GM21717 (cell line): ENCODE results near the gene FMN2.

Experiments used
- ATAC-seq: cut with Tn5 transposase; IDR thresholded peaks from one replicate; pipeline ENCODE4 v1.9.1; 2021; ENCODE audit warnings: mild to moderate bottlenecking, moderate library complexity; ENCODE audit not compliant: unreplicated experiment

The FMN2 gene

DNA sequence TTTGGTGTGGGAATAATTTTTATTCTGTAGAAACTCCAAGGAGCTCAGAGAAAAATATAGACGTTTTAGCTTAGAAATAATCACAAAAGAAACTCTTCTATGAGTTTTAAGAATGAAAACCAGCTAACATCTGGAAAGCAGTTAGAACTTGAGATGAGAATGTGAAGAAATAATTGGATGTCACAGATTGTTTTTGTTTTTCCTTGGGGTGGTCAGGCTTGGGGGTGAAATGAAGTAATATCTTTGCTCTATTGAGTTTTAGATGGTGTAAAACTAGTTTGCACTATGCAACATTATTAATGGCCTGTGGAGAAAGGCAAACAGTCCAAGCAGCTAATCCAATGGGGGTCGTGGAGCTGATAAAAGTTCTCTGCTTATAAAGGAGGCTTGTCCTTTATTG is 101.2 kb downstream of the FMN2 start:
- ATAC-seq = no peak

DNA sequence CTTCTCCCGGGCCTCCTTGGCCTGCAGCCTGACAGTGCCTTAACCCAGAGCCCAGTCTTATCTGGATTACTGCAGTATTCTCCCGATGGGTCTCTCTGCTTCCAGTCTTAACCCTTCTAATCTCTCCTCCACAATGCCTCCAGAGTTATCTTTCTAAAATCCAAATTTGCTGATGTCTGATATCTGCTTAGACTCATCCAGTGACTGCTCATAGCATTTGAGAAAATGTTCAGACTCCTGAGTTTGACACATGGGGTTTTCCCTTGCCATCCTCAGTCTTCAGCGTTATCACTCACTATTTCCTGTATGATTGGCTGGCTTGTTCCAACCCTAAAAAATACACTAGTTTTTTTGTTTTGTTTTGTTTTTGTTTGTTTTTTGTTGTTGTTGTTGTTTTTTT is 102.0 kb downstream of the FMN2 start:
- no peak for ATAC-seq

DNA sequence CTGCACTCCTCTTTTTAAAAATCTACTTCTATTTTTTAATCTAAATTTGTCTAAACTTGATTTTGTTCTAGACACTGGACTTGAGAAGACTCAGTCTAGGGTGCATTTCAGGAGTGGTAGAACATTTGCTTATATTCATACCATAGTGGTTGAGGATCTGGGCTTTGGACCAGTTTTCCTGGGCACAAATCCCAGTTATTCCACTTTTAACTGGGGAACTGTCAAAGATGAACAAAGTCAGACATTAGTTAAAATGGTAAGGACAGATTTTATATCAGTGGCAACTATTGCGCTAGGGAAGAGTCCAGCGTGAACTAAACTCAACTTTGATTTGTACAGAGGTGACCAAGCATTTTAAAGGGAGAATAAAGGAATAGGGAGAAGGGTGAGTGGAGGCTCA is 102.4 kb downstream of the FMN2 start:
- no peak for ATAC-seq

DNA sequence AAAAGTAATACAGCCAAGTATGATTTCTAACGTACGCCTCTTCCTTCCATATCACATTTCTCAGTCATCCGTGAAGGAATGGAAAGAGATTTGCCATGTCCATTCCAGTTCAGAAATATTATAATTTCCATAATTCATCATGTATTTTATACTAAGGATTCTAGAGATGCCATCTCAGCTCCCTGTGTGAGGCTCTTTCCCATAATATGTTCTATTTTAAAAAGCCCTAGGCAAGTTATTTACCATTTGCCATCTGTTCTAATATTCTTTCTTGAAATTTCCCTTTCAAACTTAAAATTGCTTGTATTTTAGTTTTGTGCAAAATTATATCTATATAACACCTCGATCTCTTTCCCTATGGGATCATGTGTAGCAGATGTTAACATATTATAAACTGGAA is 106.7 kb downstream of the FMN2 start:
- no peak for ATAC-seq

DNA sequence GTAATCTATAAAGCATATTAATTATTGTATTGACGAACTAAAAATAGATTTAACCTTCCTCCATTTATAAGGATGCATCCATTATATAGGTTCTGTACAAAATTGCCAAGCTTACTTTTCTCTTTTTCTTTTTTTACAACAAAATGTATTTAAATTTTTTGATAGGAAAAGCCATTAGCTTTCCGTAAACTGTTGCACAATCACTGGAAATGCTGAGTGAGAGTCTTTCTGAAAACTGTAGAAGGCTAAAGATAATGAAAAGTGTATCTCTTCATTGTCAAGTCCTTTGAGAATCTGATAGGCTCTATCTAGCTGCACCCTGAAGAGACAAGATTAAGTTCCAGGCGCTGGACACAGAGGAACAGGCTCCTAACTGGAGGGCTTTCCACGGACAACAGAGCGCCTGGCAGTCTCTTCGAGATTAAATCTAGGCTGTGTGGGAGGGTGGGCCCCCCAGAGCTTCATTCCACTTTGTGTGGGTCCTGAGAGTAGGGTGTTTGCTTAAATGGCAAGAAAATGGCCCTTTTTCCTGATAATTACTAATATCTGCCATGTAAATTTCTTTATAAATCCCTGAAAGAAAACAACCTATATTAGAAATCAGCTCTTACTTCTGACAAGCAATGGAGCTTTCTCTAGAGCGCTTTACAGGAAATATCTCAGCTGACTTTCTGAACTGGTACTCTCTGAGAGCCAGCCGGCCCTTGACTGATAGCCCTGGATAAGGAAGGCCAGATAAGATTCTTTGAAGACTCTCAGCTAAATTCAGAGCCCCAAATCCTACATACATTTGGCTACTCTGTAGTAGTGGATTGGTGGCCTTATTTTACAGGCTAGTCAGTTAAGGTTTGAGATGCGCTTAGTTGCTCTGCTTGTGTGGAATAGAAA is 108.3 kb downstream of the FMN2 start:
- no peak for ATAC-seq

DNA sequence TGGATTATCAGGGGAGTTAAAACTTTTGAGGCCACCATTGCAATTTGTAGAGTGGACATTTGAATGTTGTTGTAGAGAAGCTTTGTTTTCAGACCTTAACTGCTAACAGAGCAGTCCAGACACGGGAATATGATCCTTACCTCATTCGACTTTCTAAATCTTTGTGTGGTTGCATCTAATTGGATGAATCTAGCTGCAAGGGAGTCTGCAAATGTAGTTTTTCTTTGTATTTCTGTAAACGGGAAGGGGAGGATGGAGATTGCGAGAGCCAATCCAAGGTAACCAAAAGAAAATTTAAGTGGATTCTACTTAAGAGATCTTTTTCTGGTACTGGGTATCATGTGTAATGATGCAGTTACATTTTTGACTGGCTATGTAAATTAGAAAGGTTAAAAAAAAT is 110.2 kb downstream of the FMN2 start:
- ATAC-seq = no peak

DNA sequence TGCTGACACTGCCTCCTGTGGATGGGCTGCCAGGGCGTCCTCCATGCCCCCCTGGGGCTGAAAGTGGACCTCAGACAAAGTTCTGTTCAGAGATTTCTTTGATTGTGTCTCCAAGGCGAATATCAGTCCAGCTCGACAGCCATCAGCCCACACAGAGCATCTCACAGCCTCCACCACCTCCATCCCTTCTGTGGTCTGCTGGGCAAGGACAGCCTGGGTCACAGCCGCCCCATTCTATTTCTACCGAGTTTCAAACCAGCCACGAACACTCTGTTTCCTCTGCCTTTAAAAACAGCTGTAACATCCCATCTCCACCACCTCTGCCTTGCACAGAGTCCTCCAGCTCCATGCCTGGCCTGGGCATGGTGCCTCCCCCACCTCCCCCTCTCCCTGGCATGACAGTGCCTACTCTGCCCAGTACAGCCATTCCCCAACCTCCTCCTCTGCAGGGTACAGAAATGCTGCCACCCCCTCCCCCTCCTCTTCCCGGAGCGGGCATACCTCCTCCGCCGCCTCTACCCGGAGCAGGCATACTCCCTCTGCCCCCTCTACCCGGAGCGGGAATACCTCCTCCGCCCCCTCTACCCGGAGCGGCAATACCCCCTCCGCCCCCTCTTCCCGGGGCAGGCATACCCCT is 115.5 kb downstream of the FMN2 start:
- no peak for ATAC-seq

DNA sequence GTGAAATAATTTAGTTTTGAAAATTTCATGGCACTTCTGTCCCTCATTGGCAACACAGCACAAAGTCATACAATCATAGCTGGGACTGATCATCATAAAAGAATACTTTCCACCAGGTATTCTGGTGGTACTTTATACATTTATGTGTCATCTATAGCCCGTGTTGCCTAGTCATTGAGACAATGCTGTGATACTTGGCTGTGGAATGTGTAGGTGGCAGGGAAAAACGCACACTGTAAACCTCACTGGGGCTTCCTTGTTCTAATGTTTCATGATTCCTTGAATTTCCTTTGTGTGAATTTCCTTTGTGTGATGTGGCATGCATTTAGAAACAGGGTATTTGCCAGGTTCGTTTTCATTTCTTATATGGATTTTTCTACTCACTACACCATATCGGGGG is 118.3 kb downstream of the FMN2 start:
- ATAC-seq = no peak

DNA sequence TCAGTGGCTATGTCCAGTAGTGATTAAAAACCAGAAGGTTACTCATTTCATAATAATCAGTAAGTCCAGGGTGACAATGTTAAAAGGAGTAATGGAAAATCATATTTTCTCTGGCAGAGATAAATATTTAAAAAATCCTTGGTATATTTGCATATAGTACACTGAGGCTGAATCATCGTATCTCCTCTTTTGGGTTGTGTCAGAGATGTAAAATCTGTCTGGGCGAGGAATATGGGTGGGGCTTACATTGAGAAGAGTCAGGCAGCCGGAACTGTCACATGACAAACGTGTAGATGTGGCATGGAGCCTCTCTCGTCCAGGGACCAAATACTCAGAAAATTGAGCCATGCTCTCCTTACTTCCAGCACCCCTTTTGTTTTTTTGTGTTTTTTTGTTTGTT is 120.9 kb downstream of the FMN2 start:
- ATAC-seq = no peak

DNA sequence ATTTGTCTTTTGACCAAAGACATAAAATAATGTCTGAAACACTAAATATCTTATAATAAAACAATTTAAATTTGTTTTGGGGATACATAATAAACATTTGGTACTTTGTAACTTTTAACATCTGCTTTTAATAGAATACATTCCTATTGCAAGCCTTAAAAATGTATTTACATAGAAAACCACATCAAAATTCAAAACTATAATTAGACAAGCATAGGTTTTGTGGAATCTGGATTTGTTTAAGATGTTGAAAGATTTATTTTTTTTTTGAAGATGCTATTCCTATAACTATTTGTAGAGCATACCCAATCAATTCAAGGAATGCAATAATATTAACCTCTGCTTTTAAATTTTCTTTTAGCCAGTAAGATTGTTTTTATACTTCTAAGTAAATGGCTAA is 125.7 kb downstream of the FMN2 start:
- no peak for ATAC-seq

DNA sequence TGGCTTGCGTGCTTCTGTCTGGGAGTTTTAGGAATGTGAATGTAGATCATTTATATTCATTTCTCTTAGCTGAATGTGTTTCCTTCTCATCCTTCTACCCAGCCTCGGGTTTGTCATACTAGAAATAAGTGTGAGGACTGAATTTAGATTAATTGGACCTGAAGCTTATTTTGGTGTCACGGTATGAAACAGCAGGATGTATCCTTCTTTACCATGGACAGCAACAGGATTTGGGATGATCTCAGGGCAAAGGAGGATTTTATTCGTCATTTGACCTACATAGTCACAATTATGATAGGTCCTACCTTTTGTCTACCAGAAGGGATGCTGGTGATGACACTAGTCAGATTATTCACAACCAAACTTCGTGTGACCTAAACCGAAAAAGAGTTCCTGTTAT is 127.4 kb downstream of the FMN2 start:
- ATAC-seq = no peak

DNA sequence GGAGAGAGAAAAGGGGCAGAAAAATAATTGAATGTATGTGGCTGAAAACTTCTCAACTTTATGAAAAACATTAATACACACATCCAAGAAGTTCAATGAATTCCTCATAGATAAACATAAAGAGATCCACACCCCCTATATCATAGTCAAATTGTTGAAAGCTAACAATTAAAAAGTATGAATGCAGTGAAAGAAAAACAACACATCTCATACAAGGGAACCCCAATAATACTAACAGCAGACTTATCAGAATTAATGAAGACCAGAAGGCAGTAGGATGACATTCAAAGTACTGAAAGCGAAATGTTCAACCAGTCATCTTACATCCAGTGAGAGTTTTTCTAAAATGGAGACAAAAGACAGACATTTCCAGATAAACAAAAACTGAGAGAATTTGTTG is 134.4 kb downstream of the FMN2 start:
- ATAC-seq = no peak

DNA sequence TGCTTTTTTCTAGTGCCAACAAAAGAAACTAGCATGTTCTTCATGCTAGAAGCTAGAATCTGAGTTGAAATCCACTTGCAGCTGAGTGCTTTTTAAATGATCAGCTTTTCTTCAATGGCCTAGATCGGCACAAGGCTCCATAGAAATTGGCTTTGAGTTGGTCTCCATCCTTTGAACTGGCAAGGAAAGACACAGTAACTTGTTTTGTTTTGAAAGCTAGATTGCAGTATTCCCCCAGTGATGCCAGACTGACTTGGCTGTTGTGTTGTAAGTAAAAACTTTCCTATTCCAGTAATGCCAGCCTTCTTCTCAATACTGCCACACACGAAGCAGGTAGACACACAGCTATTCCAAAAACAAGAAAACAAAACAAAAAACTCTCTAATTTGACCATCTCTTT is 139.1 kb downstream of the FMN2 start:
- no peak for ATAC-seq

DNA sequence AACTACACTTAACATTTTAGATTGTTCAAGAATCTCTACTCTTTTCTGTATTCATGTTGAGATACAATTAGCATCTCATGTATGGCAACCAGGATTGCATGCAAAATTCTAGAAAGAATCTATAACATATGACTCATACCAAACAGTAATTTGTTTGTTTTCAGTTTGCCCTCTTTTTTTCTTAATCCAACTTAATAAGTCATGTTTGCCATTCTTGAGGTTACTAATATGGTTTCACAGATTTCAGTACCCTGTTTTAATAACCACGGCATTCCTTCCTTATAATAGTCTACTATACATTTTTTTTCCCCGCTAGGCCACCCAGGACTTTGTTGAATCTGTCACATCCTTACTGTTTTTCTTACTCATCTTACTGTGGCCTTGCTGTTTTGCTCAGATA is 140.8 kb downstream of the FMN2 start:
- no peak for ATAC-seq

DNA sequence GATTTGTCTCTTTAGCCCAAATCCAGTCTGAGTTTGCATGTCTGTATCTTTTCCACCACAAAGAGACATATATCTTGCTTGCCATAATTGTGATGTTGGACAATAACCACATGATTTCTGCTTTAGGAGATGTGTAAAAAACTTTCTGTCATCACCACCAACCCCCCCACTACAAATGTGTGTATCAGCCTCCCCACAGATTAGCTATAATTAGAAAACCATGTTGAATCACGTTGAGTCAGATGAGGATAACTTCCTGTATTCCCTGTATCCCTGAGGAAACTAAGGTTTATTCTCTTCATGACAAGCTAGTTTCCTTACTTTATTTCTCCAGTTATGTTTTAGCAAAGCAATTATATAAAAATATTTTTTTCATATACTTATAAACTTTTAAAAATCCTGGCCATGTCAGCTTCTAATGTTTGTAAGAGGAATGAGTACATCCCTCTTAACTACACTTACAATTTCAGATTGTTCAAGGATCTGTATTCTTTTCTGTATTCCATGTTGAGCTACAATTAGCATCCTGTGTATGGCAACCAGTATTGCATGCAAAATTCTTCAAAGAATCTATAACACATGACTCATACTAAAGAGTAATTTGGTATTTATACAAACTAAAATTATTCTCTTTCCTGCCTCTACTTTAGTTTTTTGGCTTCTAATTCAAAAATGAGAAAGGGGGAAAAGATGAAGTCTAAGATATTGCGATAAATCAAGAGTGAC is 143.0 kb downstream of the FMN2 start:
- no peak for ATAC-seq

DNA sequence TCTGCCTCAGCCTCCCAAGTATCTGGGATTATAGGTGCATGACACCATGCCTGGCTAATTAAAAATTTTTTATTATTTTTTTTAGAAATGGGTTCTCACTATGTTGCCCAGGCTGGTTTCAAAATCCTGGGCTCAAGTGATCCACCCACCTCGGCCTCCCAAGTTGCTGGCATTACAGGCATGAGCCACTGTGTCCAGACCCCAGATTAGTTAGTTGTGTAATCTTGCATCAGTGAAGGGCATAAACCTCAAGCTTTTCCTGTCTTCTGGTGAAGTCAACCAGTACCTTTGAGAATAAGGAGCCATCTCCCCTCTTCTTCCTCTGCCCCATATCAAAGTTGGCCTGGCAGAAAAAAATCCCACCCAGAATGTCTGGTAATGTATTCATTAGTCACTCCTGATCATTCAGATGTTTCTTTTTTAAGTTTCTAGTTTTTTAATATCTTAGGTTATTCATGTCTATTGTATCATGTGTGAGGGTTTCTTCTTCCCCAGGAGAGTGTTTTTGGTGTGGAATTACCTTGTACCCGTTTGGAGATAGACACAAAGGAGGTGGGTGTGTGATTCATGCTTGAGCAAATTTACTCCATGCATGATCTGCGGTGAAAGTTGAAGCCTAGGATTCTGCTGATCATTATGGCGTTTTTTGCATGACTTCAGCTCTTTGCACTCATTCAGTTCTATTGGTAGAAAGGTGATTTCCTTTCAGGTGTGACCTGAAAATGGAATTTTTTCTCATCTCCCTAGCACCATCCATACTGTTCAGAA is 144.0 kb downstream of the FMN2 start:
- ATAC-seq = no peak

DNA sequence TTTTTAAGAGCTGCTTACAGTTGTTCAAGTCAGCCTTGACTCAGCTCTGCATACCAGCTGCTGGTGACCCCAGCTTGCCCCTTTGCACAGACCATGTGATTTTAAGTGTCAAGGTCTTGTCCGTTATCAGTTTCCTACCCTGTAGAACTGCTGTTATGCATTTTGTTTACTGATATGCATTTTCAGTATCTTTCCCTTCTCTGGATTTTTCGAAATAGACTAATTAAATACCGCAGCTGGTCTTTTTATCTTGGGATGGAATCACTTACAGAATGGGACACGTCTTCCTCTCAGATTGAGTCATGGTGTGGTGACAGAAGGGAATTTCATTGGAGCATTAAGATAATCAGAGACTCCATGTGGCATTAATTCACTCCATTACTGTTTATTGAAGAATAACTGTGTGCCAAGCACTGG is 145.6 kb downstream of the FMN2 start:
- ATAC-seq = no peak

DNA sequence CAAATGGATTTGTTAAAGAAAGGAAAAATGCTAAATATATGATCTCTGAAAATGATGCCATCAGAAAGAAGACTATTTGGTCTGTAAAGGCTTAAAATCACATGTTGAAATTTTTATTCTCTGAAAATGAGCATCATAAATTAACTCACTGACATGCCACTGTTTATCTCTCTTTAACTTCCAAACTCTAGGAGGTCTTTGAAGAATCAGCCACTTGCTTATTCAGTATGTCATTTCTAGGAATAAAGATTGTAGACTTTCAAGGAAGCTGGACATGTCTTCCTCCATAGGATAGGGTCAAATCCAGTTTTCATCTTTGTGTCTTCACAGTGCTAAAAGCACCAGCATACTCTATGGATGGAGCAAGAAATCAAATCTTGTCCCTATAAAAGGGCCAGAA is 147.6 kb downstream of the FMN2 start:
- ATAC-seq = no peak

DNA sequence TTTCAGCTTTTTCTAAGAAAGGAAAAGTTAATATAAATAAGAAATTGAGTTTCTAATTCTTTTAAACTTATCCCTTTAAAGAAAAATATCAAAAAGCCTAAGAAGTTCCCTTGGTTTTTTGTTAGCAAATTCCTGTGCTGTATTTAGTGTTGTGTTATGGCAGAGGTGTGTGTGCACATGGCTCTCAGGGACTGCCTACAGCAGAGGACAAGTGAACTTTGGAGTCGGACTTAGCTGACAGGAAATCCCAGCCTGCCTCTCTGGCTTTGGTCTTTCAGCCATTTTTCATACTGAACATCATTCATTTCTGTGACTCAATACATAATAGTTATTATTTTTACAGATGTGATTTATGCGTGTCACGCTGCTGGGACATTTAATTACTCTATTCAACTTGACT is 149.6 kb downstream of the FMN2 start:
- ATAC-seq = no peak

DNA sequence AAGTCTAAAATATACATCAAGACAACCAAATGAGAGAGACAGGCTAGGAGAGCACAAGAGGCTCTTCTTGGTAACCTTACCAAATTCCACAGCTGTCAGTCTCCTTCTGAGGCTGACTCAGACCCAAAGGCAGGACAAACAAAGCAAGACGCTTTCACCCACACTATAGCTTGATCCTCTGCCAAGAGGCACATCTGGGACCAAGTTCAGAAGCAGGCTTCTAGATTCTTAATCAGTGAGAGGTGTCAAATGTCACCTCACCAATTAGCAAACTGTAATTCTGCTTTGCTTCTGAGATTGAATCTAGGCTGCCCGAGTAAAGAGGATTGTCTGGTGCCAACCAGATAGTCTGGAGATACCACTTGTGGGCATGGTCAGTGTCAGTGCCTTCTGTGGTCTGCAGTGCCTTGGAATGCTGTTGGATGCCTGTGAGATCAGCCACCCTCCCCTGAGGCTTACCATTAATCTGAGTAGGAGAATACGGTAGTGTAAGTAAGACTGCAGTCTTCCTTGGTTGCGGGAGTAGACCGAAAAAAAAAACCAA is 151.0 kb downstream of the FMN2 start:
- ATAC-seq = no peak
